HepG2 (cell line): ENCODE results near the gene TENT5A. TPM values are rescaled to one million over a fixed set of nuclear protein-coding genes. Genes with fewer than 3 reads are reported as not detected.

Experiments used
- FOXO1 ChIP-seq: sonication (generic); formaldehyde crosslinking; IDR thresholded peaks from 2 replicates; pipeline ENCODE4 v1.4.0; 2020; ENCODE audit warnings: missing genetic modification reagents
- GATAD2A ChIP-seq: IDR thresholded peaks from 2 replicates; pipeline ENCODE4 v1.6.1; 2016
- HNRNPL ChIP-seq: fragments of 200-400 bp; formaldehyde crosslinking; IDR thresholded peaks from 2 replicates; pipeline ENCODE4 v1.6.1; 2017; ENCODE audit warnings: mild to moderate bottlenecking, low read depth, low read length
- JARID2 ChIP-seq: sonication (generic); formaldehyde crosslinking; IDR thresholded peaks from 2 replicates; pipeline ENCODE4 v1.8.1; 2023; ENCODE audit warnings: missing genetic modification reagents, inconsistent platforms; ENCODE audit not compliant: insufficient replicate concordance
- MAFG ChIP-seq: sonication (generic); formaldehyde crosslinking; IDR thresholded peaks from 2 replicates; pipeline ENCODE4 v1.5.1; 2020; ENCODE audit warnings: mild to moderate bottlenecking, missing genetic modification reagents
- MTA1 ChIP-seq: sonication (generic); formaldehyde crosslinking; IDR thresholded peaks from 2 replicates; pipeline ENCODE4 v1.4.0; 2020; ENCODE audit warnings: missing genetic modification reagents, mild to moderate bottlenecking, borderline replicate concordance
- NFE2 ChIP-seq: sonication (generic); formaldehyde crosslinking; IDR thresholded peaks from 2 replicates; pipeline ENCODE4 v1.4.0; 2020; ENCODE audit warnings: missing genetic modification reagents
- SMYD3 ChIP-seq: sonication (generic); formaldehyde crosslinking; IDR thresholded peaks from 2 replicates; pipeline ENCODE4 v1.8.1; 2023; ENCODE audit warnings: mild to moderate bottlenecking, missing genetic modification reagents
- SNAPC4 ChIP-seq: sonication (generic); formaldehyde crosslinking; IDR thresholded peaks from 2 replicates; pipeline ENCODE4 v1.4.0; 2020; ENCODE audit warnings: mild to moderate bottlenecking, missing genetic modification reagents
- TBX2 ChIP-seq: sonication (generic); formaldehyde crosslinking; IDR thresholded peaks from 2 replicates; pipeline ENCODE4 v1.5.0; 2020; ENCODE audit warnings: missing genetic modification reagents, mild to moderate bottlenecking, borderline replicate concordance
- THAP8 ChIP-seq: sonication (generic); formaldehyde crosslinking; IDR thresholded peaks from 2 replicates; pipeline ENCODE4 v1.5.1; 2020; ENCODE audit warnings: missing genetic modification reagents, mild to moderate bottlenecking, borderline replicate concordance
- YEATS2 ChIP-seq: sonication (generic); formaldehyde crosslinking; IDR thresholded peaks from 2 replicates; pipeline ENCODE4 v1.4.0; 2020; ENCODE audit warnings: missing genetic modification reagents, borderline replicate concordance
- ZFP62 ChIP-seq: sonication (generic); formaldehyde crosslinking; IDR thresholded peaks from 2 replicates; pipeline ENCODE4 v1.4.0; 2020; ENCODE audit warnings: missing genetic modification reagents
- ZGPAT ChIP-seq: IDR thresholded peaks from 2 replicates; pipeline ENCODE4 v1.6.1; 2016; ENCODE audit warnings: mild to moderate bottlenecking
- ZMAT5 ChIP-seq: sonication (generic); formaldehyde crosslinking; IDR thresholded peaks from 2 replicates; pipeline ENCODE4 v1.5.0; 2020; ENCODE audit warnings: mild to moderate bottlenecking, low read depth, missing genetic modification reagents, borderline replicate concordance
- ZNF256 ChIP-seq: sonication (generic); formaldehyde crosslinking; conservative IDR thresholded peaks from 2 replicates; pipeline ENCODE4 v1.4.0; 2020; ENCODE audit warnings: missing genetic modification reagents
- ZNF572 ChIP-seq: sonication (generic); formaldehyde crosslinking; IDR thresholded peaks from 2 replicates; pipeline ENCODE4 v1.5.1; 2020; ENCODE audit warnings: mild to moderate bottlenecking, missing genetic modification reagents
- ZNF605 ChIP-seq: sonication (generic); formaldehyde crosslinking; IDR thresholded peaks from 2 replicates; pipeline ENCODE4 v1.8.0; 2022; ENCODE audit warnings: mild to moderate bottlenecking, missing genetic modification reagents
- ZNF607 ChIP-seq: sonication (generic); formaldehyde crosslinking; IDR thresholded peaks from 2 replicates; pipeline ENCODE4 v1.5.1; 2020; ENCODE audit warnings: missing genetic modification reagents, mild to moderate bottlenecking, borderline replicate concordance
- ZNF704 ChIP-seq: sonication (generic); formaldehyde crosslinking; IDR thresholded peaks from 2 replicates; pipeline ENCODE4 v1.8.1; 2023; ENCODE audit warnings: mild to moderate bottlenecking, inconsistent platforms, moderate library complexity, missing genetic modification reagents, borderline replicate concordance
- ZNF747 ChIP-seq: sonication (generic); formaldehyde crosslinking; IDR thresholded peaks from 2 replicates; pipeline ENCODE4 v1.8.1; 2023; ENCODE audit warnings: missing genetic modification reagents, mild to moderate bottlenecking, borderline replicate concordance
- ZNF768 ChIP-seq: sonication (generic); formaldehyde crosslinking; IDR thresholded peaks from 2 replicates; pipeline ENCODE4 v1.4.0; 2020; ENCODE audit warnings: missing genetic modification reagents
- polyA plus RNA-seq, 8 experiments: library from polyadenylated mRNA; depleted of rRNA in 3 of 8; stranded (reverse) in 7 of 8; unstranded in 1 of 8; fragments of >200 nt; fragmentation: Illumina TruSeq in 4 of 8; extraction: Trizol in 4 of 8; gene quantifications; 2 replicates each; pipeline versions ENCODE4 v1.2.1 to v1.2.3, GENCODE V29; 2011 to 2016; ENCODE audit warnings: low read depth in 4 of 8, missing spikeins in 1 of 8, mixed read lengths in 1 of 8; ENCODE audit not compliant: insufficient read depth in 1 of 8
- total RNA-seq, 5 experiments: library from RNA; depleted of rRNA; stranded (reverse); fragments of >200 nt; fragmentation: Illumina TruSeq; extraction: Trizol; gene quantifications; 2 replicates each; pipeline ENCODE4 v1.2.3, GENCODE V29; 2016; ENCODE audit warnings: low read depth in 1 of 5

The TENT5A gene
- total and polyA plus RNA-seq, 2 of the 13 experiments (the other 11 are each of a cell fraction or from before 2014, with no cell fraction given), result 8.0 to 13.8 TPM

- TF ChIP-seq ZMAT5 (CRISPR knock-in tag), result no peak
- no peak; the same call in 1 of the 2 replicates for TF ChIP-seq ZGPAT
- no peak; the same call in 1 of the 2 replicates for TF ChIP-seq ZNF605 (CRISPR knock-in tag)
- TF ChIP-seq ZNF768 (CRISPR knock-in tag), result peak; percentile 37; the same call in 1 of the 2 replicates
- no peak for TF ChIP-seq NFE2 (CRISPR knock-in tag)
- no peak for TF ChIP-seq ZNF747 (CRISPR knock-in tag)
- no peak for TF ChIP-seq ZNF607 (CRISPR knock-in tag)
- TF ChIP-seq GATAD2A, result no peak
- no peak for TF ChIP-seq ZNF704 (CRISPR knock-in tag)
- 0 out of 2 replicates have a peak, but pooled peaks have one; percentile 4 for TF ChIP-seq YEATS2 (CRISPR knock-in tag)
- TF ChIP-seq TBX2 (CRISPR knock-in tag), result 0 out of 2 replicates have a peak, but pooled peaks have one; percentile 39
- TF ChIP-seq MTA1 (CRISPR knock-in tag), result peak; percentile 28; the same call in 1 of the 2 replicates
- TF ChIP-seq JARID2 (CRISPR knock-in tag), result no peak
- TF ChIP-seq SMYD3, result no peak
- no peak for TF ChIP-seq FOXO1 (CRISPR knock-in tag)
- peak; percentile 44; the same call in 1 of the 2 replicates for TF ChIP-seq HNRNPL
- TF ChIP-seq ZNF572 (CRISPR knock-in tag), result no peak
- no peak for TF ChIP-seq ZFP62
- TF ChIP-seq ZNF256 (CRISPR knock-in tag), result no peak
- no peak for TF ChIP-seq THAP8 (CRISPR knock-in tag)
- TF ChIP-seq SNAPC4 (CRISPR knock-in tag), result no peak
- TF ChIP-seq MAFG (CRISPR knock-in tag), result no peak
Measured at GRCh38 chr6:81751388-81752083, 945 bp downstream of the TENT5A start (continued).
